Fibroblast of skin of scalp (primary cell): ENCODE measurements around the gene ADK.

Experiments
- DNase-seq: peaks from one replicate; pipeline ENCODE4 v3.0.0-alpha.2; 2013

Gene ADK

DNA sequence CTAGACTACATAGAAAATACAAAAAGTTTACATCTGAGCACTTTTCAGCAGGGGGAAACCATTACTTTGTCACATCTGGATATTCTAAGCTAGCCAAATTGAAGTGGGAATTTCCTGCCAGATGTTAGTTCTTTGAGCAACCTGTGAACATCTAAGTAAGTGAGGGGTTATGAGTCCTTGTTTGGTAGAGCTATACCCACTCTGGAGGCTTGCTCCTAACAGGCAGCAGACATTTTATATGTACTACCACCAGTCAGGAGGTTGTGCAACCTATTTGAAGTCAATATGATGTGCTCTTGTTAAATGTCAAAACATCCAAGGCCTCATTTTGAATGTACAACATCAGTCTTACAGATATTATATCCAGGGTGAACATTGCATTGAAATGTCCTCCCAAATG is 532.0 kb downstream of the ADK start:
- no peak for DNase-seq

DNA sequence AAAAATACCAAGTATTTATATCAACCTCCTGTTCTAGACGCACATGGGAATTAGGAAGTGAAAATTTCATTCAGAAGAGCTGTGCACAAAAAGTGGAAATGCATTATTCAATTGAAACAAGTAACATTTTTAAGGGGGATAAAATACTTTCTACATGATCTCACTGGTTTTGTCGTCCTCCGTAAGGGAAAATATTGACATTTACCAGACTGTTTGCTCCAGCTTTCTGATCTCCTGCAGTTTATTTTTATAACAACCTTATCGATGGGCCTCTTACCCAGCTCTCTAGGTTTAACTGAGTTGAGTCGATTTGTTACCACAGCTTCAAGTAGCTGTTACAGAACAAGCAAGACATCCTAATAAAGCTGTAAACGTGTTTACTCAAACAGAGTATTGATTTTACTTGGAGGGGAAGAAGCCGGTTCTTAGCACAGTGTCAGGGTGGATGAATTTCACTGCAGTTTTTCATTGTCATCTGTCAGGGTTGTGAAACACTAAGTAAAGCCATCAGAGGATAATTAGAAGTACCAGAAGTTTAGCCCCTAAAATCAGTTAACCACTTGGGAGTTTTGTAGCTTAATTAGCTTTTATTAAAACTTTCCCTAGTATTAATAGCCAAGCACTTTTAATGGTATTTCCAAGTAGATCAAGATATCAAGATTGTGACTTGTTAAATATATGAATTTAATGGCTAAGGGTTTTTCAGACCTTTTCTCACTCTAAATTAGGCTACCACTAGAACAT is 532.8 kb downstream of the ADK start:
- no peak for DNase-seq

DNA sequence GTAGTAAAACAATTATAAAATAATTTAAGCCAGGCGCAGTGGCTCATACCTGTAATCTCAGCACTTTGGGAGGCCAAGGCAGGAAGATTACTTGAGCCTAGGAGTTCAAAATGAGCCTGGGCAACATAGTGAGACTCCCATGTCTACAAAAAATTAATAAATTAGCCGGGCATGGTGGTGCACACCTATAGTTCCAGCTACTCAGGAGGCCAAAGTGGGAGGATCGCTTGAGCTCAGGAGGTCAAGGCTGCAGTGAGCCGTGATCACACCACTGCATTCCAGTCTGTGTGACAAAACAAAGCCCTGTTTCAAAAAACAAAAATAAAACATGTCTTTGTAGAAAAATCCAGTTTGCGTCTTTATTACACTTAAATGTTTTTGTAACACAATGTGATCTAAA is 533.4 kb downstream of the ADK start:
- no peak for DNase-seq

DNA sequence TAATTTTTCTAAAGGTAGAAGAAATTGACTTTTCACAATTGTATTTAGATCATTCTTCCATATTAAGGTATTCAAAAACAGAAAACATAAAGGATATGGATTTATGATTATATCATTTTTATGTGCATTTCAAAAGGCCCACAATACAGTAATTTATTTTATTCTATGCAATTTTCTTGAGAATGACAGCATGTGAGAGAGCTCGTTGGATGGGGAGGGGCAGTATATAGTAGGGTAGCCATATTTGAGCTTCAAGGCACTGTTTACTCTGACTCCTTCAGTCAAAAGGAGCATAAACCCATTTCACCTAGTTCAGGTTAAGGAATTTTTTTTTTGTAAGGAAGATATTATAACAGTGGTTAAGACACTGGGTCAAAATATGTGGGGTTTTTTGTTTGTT is 534.5 kb downstream of the ADK start:
- DNase-seq, result no peak

DNA sequence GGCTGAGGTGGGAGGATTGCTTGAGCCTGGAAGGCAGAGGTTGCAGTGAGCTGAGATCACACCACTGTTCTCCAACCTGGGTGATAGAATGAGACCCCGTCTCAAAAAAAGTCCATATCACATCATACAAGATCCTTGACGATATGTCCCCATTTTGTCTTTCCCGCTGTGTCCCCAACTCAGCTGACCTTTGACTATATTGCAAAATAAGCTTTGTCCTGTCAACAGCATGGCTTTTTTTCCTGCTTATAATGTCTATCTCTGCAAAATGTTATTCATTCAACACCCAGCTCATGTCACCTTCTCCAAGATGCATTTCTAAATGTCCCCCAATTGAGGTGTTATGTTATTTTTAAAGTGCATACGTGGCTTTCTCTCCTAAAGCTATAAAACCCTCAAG is 539.4 kb downstream of the ADK start:
- DNase-seq, result no peak

DNA sequence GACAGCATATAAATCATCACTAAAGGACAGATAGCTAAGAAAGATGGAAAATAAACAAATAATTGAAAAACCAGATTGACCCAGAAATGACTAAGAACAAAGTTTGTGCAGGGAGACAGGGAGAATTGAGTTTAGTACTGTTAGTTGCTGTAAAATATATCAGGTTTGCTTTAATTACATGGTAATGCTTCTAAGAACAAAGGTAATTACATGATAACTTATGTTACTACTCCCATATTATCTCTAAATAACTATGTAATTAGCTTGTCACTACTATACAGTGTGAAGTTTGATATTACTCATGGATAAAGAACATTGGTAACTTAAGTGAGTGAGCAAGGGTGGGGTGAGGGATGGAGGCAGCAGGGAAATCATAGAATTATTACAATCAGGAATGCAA is 540.1 kb downstream of the ADK start:
- DNase-seq, result no peak

DNA sequence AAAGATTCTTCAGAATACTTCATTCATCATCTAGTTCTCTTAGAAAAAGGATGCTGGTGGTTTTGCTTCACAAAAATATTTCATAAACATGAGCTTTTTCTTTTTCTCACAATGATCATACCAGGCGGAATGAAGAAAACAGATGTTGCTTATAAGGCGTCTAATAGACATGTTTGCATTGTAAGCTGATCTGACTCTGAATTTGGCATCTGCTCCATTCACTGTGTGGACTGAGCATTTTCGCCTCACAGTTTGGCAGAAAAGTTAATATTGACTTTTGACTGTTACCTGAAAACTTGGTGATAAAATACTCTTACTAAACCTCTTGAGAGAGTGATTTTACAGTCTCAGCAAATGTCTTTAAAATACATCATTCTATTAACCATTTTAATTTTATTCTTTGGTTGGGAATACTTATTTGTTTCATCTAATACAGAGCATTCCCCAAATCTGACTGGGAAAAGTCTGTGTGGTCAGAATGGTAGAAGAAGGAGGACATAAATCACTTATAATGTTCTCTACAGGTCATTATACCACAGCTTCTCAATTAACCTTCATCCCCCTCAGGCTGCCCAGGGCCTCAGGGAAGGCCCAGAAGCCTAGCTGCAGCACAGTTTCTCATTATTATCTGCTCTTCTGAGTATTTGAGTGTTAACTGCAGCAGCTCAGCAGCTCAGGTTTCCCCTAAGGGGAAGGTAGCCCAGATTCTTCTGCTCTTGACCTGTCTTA is 553.8 kb downstream of the ADK start:
- peak; percentile 36 for DNase-seq

DNA sequence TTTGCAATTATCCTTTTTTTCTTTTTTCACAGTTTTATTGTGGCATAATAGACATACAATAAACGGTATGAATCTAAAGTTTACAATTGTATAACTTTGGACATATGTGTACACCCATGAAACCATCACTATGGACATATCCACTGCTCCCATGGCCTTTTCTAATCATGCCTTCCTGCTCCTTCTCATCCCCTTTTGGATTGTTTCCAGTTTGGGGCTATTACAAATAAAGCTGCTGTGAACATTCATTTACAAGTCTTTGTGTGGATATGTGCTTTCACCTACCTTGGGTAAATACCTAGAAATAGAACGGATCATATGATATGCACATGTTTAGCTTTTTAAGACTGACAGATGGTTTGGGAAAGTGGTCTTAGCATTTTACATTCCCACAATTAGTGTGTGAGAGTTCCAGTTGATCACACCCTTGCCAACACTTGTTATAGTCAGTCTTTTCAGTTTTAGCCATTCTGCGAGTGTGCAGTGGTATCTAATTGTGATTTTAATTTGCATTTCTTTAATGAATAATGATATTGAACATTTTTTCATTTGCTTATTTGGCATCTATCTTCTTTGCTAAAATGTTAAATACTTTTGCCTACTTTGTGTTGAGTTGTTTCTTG is 554.4 kb downstream of the ADK start:
- no peak for DNase-seq

DNA sequence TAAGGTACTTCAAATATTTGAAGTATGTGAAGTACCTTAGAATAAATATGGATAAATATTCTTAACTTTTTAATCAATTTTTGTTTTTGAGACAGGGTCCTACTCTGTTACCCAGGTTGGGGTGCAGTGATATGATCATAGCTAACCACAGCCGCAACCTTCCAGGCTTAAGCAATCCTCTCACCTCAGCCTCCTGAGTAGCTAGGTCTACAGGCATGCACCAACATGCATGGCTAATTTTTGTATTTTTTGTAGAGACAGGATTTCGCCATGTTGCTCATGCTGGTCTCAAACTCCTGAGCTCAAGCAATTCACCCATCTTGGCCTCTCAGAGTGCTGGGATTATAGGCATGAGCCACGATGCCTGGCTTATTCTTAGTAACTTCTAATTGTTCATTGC is 555.9 kb downstream of the ADK start:
- DNase-seq, result no peak

DNA sequence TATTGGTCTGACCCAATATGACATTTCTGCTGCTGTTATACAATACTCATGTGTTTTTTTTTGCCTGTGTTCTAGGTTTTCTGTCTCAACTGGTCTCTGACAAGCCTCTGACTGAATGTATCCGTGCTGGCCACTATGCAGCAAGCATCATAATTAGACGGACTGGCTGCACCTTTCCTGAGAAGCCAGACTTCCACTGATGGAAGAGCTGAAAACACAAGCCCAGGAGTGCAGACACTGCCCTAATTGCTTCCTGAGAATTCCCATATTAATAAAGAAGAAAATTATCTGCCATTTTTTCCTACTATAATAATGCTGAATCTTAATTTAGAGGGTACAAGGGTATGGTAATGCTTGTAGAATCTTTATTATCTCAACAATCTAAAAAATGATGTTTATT is 557.2 kb downstream of the ADK start:
- DNase-seq, result no peak

DNA sequence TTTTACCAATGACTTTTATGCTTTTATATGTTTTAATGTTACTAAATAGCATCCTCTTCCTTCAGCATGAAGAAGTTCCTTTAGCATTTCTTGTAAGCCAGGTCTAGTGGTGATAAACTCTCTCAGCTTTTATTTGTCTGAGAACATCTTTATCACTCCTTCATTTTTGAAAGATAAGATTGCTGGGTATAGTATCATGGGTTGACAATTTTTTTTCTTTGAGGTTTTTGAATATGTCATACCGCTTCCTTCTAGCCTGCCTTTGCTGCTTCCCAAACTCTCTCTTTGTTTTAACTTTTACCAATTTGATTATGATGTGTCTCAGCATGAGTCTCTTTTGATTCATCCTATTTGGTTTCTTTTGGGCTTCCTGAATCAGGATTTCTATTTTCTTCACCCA is 567.2 kb downstream of the ADK start:
- no peak for DNase-seq

DNA sequence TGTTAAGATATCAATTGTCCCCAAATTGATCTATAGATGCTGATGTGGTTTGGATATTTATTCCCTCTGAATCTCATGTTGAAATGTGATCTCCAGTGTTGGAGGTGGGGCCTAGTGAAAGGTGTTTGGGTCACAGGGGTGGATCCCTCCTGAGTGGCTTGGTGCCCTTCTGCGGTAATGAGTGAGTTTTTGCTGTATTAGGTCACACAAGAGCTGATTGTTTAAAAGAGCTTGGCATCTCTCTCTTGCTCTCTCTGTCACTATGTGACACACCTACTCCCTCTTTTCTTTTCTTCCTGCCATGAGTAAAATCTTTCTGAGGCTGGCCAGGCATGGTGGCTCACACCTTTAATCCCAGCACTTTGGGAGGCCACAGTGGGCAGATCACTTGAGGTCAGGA is 577.2 kb downstream of the ADK start:
- DNase-seq, result no peak

DNA sequence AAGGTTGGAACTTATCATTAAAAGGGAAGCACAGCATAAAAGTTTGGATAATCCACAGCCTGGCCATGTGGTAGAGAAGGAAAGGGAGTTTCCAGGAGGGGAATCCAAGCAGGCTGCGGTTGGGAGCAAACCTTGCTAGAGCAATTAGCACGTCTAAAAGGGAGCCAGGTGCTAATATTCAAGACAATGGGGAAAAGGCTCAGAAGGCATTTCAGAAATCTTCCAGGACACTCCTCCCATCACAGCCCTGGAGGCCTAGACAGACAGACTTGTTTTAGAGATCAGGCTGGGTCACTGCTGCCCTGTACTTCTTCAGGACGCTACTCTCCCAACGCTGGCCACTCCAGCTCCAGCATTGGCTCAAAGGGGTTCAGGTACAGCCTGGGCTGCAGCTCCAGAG is 579.2 kb downstream of the ADK start:
- DNase-seq, result no peak

DNA sequence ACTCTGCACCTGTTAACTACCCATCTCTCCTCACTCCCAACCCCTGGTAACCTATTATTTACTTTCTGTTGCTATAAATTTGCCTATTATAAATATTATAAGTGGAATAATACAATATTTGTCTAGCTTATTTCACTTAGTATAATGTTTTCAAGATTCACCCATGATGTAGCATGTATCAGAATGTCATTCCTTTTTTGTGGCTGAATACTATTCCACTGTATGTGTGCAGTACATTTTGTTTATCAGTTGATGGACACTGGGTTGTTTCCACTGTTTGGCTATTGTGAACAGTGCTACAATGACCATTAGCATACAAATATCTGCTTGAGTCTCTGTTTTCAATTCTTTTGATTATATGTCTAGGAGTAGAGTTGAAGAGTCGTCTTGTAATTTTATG is 582.6 kb downstream of the ADK start:
- DNase-seq, result no peak

DNA sequence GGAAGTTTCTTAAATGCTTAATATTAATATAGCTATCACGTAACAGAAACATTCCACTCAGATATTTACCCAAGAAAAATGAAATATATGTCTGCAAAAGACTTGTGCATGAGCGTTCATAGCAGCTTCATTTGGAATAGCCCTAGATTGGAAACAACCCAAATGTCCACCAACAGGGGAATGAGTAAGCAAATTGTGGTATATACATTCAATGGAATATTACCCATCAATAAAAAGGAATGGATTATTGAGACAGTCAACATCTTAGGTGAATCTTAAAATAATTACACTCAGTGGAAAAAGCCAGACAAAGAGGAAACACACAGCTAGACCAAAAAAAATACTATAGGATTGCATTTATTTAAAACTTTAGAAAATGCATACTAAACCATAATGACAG is 585.0 kb downstream of the ADK start:
- no peak for DNase-seq

DNA sequence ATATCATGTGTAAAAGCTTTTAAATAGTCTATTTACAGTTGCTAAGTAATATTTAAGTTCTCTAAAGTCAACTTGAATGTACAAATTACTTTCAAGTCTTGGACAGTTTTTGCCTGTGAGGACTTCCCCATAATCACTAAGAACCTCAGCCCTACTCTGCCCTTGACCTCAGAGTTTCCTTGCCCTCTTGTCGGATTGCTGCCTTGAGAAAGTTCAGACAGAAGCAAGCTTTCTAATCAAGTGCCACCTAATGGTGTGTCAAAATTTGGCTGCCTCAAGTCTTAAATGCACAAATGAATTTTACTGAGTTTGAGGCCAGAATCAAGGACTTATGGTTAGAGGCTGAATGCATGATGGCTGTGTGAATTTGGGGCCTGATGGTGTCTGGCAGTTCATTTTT is 587.0 kb downstream of the ADK start:
- DNase-seq, result no peak

DNA sequence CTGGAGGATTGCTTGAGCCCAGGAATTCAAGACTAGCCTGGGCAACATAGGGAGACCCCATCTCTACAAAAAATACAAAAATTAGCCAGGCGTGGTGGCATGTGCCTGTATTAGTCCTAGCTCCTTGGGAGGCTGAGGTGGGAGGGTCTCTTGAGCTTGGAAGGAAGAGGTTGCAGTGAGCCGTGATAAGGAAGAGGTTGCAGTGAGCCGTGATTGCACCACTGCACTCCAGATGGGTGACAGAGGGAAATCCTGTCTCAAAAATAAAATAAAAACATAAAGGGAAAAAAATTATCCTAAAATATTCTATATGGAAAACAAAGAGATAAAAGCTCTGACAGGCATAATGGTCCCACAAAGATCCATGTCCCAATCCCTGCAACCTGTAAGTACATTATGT is 587.5 kb downstream of the ADK start:
- DNase-seq, result no peak

DNA sequence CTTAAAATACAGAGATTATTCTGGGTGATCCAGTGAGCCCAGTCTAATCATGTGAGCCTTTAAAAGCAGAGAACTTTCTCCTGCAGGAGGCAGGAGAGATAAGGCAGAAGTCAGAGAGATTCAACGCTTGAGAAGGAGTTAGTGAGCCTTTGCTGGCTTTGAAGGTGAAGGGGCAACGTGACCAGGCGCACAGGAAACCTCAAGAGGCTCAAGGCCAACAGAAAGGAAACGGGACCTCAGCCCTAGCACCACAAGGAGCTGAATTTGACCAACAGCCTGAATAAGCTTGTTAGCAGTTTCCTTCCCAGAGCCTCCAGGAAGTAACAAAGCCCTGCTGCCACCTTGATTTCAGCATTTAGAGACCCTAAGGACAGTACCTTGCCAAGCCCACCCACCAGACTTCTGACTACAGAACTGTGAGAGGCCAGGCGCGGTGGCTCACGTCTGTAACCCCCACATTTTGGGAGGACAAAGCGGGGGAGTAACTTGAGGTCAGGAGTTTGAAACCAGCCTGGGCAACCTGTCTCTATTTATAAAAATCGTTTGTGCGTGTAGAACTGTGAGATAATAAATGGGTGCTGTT is 588.1 kb downstream of the ADK start:
- DNase-seq, result no peak

DNA sequence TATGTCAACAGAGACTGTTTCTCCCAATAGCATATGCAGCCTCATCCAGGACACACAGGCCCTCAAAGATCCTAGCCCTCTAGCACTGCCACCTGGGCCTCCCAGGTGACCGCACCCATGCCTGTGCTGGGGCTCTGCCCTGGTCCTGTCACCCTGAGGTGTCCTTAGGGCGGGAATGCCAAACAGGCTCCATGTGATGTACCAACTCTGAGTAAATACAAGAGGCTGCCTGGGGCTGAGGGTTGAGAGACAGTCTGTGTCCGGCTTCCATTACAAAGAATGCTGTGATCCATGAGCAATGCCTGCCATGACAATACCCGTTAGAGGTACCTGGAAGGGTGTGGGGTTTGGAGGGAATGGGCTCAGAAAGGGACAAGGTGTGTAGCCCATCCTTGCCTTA is 592.4 kb downstream of the ADK start:
- no peak for DNase-seq

DNA sequence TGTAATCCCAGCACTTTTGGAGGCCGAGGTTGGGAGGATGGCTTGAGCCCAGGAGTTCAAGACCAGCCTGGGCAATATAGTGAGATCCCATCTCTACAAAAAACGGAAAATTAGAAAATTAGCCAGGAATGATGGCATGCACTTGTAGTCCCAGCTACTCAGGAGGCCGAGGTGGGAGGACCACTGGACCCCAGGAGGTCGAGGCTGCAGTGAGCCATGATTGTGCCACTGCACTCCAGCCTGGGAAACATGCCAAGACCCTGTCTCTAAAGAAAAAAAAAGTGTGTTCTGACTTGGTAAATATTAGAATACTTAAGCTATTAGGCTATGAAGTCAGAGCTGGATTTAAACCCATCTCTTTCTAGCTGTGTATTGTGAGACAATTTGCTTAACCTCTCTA is 594.4 kb downstream of the ADK start:
- no peak for DNase-seq

DNA sequence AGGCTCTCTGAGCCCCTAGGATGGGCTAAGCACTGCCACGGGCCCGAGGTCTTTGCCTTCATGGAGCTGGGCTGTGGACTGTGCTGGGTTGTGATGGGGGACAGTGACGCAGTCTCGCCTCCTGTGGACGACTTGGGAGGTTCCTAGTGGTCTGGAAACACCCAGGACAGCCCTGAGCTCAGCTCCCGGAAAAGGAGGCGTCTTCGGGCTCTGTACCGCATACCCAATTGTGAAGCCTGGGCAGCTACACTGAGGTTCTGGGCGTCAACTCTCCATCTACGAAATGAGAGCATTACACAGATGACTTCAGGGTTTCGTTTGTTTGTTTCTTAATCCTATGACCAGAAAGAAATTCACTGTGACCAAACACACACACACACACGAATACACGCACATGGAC is 595.8 kb downstream of the ADK start:
- no peak for DNase-seq

DNA sequence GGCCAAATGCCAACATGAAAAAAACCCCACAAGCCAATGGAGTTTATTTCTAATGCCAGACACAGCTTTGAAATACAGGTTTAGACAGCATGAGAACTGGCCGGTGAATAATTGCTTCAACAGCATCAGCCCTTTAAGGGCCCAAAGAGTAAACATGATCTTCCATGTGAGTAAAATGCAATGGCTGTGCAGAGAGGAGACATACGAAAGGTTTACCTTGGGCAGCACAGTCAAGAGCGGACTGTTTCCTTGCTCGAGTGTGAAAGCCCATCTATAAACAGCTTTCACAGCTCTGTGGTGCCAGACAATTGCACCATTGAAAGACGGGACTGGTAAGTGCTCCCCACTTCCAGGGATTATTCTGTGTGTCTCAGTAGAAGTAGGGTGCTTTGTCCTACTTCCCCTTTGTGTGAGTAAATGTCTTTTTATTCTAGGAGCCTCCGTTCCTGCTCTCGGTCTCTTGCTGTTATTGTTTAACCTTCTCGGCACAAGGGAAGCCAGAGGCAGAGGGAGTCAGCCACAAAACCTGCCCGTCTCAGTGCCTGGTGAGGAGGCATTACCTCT is 597.5 kb downstream of the ADK start:
- DNase-seq, result no peak

DNA sequence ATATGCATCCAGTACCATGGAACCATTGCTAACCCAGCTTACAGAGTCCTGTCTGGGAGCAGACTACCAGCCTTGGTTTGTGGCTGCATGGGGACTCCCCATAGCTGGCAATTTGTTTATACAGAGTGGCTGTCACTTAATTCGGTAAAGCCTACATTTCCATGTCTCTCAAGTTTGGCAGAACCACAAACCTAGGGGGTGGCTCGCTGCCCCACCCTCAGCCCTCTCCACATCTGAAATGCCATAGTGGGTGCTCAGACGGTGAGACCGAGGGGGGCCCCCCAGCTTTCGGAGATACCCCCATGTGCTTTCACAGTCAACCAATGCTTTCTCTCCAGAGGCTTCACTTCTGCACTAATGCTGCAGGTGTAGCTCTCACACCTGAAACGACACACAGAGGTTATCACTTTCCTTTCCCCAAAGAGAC is 599.8 kb downstream of the ADK start:
- DNase-seq, result no peak
